GM21786 (cell line): Measurements from ENCODE around the gene PKDREJ.
"Not testable (repeated sequence)": the region's sequence is repeated elsewhere in the genome, so short reads cannot be mapped to it uniquely, and the experiment has no call there.

Source experiments
- ATAC-seq: cut with Tn5 transposase; IDR thresholded peaks from one replicate; pipeline ENCODE4 v1.9.1; 2021; ENCODE audit not compliant: unreplicated experiment

Gene PKDREJ

GRCh38 chr22:46263216-46263590, at the start of gene PKDREJ:
TSS of gene PKDREJ (minus strand) at chr22:46263343. CDS start at chr22:46263322, 21 bp downstream.
- no peak for ATAC-seq

GRCh38 chr22:46312848-46313247, 49.7 kb upstream of the PKDREJ start:
- not testable (repeated sequence) for ATAC-seq

GRCh38 chr22:46312056-46312455, 48.9 kb upstream of the PKDREJ start:
- ATAC-seq: no peak

GRCh38 chr22:46309526-46310085, 46.5 kb upstream of the PKDREJ start:
- no peak for ATAC-seq

- no peak for ATAC-seq
Observed at GRCh38 chr22:46308283-46308988, 45.3 kb upstream of the PKDREJ start.

- ATAC-seq: no peak
Observed at GRCh38 chr22:46303347-46303965, 40.3 kb upstream of the PKDREJ start.

GRCh38 chr22:46300491-46300890, 37.3 kb upstream of the PKDREJ start:
- no peak for ATAC-seq

GRCh38 chr22:46299101-46299500, 36.0 kb upstream of the PKDREJ start:
- ATAC-seq: no peak

GRCh38 chr22:46297151-46297812, 34.1 kb upstream of the PKDREJ start:
- ATAC-seq: no peak

GRCh38 chr22:46296257-46297150, 33.4 kb upstream of the PKDREJ start, which contains the start of gene GTSE1:
TSS of gene GTSE1 (plus strand) at chr22:46296870. CDS start at chr22:46297401, 531 bp downstream.
- peak; percentile 89 for ATAC-seq

GRCh38 chr22:46295277-46295971, 32.3 kb upstream of the PKDREJ start:
- ATAC-seq: no peak

- no peak for ATAC-seq
Observed at GRCh38 chr22:46294784-46295183, 31.6 kb upstream of the PKDREJ start.

- ATAC-seq: no peak
Observed at GRCh38 chr22:46293577-46294260, 30.6 kb upstream of the PKDREJ start.

- no peak for ATAC-seq
Observed at GRCh38 chr22:46292732-46293131, 29.6 kb upstream of the PKDREJ start.

GRCh38 chr22:46292173-46292572, 29.0 kb upstream of the PKDREJ start:
- ATAC-seq: no peak

GRCh38 chr22:46290843-46291785, 28.0 kb upstream of the PKDREJ start:
- no peak for ATAC-seq

GRCh38 chr22:46290121-46290842, 27.1 kb upstream of the PKDREJ start:
- ATAC-seq: no peak
